OCI-LY7 (cell line): ENCODE results near the gene PARD3B.

Source experiments
- EZH2phosphoT487 ChIP-seq: fragments of 200-600 bp; sonication (generic); IDR thresholded peaks from 2 replicates; pipeline ENCODE4 v1.6.1; 2018; ENCODE audit warnings: low read depth, borderline replicate concordance, mild to moderate bottlenecking, mixed run types, antibody characterized with exemption, low read length, moderate library complexity, mixed read lengths
- TF ChIP-seq, protein P1 (sequence below): fragments of 200-600 bp; sonication (generic); conservative IDR thresholded peaks from 2 replicates; pipeline ENCODE4 v1.5.1; 2014; ENCODE audit warnings: mild to moderate bottlenecking, antibody characterized with exemption, low read length, moderate library complexity, mixed read lengths

DNA sequence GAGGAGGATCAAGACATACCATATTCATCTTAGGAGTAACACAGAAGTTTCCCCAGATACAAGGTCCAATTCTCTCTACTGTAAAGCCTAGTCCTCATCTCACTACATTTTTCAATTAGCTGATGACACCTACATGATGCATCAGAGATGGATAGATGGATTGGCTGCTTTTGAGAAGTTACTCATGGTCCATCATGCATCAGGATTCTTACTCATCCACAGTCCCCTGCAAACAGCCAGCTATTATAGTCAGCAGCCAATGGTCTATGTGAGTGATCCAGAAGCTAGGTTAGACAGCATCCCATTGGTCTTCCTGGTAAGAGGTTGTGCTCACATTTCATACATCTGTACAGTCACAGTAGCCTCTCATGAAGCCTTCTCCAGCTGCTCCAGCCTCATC, 982.5 kb downstream of the PARD3B start:
- TF ChIP-seq, protein P1, sequence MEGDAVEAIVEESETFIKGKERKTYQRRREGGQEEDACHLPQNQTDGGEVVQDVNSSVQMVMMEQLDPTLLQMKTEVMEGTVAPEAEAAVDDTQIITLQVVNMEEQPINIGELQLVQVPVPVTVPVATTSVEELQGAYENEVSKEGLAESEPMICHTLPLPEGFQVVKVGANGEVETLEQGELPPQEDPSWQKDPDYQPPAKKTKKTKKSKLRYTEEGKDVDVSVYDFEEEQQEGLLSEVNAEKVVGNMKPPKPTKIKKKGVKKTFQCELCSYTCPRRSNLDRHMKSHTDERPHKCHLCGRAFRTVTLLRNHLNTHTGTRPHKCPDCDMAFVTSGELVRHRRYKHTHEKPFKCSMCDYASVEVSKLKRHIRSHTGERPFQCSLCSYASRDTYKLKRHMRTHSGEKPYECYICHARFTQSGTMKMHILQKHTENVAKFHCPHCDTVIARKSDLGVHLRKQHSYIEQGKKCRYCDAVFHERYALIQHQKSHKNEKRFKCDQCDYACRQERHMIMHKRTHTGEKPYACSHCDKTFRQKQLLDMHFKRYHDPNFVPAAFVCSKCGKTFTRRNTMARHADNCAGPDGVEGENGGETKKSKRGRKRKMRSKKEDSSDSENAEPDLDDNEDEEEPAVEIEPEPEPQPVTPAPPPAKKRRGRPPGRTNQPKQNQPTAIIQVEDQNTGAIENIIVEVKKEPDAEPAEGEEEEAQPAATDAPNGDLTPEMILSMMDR: no peak
- no peak for TF ChIP-seq EZH2phosphoT487
